HG02973 (cell line): ENCODE data around the gene BCO2.

Experiments used
- ATAC-seq: cut with Tn5 transposase; IDR thresholded peaks from one replicate; pipeline ENCODE4 v1.9.1; 2021; ENCODE audit warnings: moderate library complexity; ENCODE audit not compliant: unreplicated experiment

The BCO2 gene

DNA sequence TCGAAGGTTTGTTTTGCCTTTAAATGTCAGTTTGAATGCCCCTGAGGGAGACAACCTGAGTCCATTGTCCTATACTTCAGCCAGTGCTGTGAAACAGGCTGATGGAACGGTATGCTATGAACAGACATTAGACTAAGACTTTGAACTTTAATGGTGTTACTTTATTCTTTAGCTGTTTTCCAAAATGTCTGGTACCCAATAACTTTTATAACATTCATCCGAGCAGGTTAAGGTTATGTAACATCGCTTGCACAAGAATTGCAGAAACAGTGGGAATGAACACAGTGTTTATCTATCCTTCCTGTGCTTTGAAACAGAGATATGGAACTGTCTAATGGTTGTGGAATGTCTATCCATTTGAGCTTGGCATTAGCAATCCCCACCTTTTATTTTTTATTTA lies 38.4 kb downstream of the BCO2 start:
- ATAC-seq: no peak

DNA sequence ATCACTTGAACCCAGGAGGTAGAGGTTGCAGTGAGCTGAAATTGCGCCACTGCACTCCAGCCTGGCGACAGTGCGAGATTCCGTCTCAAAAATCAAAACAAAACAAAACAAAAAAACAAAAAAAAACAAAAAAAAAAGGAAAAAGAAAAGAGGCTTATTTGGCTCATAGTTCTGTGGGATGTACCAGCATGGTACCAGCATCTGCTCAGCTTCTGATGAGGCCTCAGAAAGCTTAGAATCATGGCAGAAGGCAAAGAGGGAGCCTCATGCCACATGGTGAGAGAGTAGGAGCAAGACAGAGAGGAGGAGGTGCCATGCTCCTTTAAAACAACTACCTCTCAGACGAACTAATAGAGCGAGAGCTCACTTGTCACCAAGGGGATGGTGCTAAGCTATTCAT lies 40.3 kb downstream of the BCO2 start:
- no peak for ATAC-seq

DNA sequence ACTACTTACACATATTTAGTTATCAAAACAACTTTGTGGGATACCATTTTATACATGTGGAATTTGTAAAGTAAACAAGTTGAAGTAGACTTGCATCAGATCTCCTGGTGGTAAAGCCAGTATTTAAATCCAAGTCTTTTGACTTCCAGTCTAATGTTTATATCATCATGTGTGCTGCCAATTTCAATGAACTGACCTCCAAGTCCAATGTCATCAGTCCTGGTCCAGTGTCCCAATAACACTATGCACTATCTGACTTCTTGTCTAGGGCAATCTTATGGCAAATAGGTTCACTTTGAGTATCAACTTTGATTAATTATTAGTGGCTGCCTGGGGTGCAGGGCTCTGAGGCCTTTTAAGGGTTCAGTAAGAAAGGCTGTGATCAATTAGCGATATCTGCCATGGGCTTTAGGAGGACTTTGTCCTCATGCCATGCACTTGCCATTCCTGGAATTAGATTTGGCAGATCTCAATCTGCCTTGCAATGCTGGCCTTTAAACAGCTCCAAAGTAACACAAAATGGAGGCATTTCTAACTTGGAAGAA lies 41.3 kb downstream of the BCO2 start:
- ATAC-seq: no peak

DNA sequence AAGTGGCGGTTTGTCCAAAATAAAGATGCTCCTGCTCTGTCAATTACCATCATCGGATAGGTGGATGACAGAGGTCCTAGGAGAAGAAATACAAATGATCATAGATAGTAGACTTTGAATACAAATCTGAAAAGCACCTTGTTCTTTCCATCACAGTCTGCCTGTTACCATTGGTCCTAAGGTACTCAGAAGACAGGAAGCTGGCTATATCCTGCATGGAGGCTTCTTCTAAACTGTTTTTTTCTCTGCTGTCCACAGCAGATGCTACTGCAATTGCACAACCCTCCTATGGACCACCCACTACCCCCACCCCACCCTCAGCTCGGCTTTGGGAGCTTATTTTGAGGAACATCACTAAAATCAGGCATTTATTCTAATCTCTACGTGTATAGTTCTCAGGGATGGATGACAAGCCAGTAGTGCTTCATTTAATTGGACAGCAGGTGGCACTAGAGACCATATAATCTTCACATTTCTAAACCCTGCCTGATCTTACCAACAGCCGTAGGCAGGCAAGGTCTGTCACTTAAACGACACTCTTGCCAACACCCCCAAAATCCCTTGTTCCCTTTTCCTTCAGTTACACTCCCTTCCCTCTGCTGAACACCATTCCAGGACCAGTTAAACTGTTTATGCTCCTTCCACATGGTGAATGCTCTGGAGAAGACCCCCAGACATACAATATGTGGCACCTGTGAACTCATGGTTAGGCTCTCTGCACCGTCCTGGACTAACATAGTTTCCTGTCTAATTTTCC lies 44.3 kb downstream of the BCO2 start:
- peak; percentile 85 for ATAC-seq

DNA sequence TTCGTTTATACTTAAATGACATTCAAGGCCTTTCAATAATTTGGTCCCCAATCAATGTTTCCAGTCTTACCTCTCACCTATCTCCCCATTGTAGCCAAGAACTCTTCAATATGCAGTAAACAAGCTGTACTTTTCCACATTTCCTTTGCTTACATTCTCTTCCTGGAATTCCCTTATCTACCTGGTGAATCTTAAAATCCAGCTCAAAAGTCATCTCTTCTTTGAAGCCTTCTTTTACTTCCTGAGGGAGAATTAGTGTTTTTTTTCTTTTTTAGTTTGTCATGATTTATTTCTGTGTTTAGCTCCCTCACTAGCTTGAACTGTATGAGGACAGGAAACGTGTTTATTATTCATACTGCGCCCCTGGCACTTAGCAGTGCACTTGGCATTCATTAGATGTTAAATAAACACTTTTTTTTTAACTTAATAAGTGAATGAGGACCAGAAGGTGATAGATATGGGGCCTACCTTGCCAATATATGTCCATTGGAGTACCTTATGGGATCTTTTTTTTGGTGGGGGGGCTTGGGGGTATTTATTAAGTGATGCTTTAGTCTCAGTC lies 46.0 kb downstream of the BCO2 start:
- no peak for ATAC-seq

DNA sequence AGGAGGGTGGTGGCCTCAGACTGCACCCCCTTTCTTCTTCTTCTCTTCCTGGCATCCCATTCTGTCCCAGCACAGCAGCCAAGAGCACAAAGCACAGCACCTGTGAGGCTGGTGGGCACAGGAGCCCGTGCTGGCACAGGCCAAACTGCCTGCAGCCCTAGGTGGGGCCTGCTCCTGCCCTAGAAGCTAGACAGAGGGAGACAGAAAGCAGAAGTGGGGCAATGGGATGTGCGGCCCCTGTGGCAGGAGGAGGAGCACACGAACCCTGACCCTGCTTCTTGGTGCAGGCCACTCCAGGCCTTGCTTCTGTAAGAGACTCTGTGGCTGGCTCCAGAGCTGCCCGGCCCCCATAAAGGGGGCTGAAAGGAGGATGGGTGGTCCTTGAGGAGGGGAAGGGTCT lies 47.0 kb downstream of the BCO2 start:
- no peak for ATAC-seq

DNA sequence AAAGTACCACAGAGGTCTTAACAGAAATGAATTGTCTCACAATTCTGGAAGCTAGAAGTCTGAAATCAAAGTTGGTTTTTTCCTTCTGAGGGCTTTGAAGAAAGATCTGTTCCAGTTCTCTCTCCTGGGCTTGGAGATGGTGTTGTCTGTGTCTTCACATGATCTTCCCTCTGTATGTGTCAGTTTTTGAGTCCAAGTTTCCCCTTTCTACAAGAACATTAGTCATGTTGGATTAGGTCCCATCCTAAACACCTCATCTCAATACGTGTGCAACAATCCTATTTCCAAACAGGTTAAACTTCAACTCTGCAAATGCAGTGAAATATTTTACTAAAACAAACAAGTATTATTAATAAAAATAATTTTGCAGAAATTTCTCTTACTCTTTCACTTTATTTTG lies 47.8 kb downstream of the BCO2 start:
- ATAC-seq: no peak

DNA sequence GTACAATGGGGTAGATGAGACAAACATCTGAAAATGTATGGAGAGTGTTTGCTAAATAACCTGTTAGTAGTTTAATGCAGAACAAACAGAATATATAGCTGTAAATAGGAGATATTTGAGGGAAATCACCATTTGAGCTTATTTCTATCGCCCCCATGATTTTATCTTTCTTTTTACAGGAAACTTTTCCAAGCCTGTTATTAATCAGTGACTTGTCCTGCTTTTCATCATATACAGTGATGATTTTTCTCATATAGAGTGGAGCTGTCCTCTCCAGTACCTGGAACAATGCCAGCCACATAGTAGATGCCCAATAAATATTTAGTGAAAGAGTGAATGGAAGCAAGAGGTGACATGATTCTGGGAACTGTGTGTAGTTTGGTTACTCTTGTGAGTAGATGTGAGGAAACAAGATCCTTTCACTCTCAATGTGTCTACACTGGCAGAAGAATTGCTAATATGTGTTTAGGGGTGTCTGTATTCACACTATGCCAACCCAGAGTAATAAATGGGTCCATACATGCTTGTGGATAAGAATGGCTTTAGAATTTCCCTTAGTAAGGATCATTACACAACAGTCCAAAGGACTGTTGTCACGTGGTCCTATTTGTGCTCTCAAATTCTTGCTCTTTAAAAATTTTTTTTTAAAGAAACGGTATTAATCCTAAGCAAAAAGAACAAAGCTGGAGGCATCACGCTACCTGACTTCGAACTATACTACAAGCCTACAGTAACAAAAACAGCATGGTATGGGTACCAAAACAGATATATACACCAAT lies 48.6 kb downstream of the BCO2 start:
- ATAC-seq: no peak

DNA sequence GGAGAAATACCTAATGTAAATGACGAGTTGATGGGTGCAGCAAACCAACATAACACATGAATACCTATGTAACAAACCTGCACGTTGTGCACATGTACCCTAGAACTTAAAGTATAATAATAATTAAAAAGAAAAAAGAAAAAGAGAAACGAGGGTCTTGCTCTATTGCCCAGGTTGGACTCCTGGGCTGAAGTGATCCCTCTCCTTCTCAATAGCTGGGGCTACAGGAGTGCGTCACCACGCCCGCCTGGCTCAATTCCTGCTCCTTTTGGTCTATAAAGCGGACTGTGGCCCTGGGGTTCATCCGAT lies 50.4 kb downstream of the BCO2 start:
- no peak for ATAC-seq

DNA sequence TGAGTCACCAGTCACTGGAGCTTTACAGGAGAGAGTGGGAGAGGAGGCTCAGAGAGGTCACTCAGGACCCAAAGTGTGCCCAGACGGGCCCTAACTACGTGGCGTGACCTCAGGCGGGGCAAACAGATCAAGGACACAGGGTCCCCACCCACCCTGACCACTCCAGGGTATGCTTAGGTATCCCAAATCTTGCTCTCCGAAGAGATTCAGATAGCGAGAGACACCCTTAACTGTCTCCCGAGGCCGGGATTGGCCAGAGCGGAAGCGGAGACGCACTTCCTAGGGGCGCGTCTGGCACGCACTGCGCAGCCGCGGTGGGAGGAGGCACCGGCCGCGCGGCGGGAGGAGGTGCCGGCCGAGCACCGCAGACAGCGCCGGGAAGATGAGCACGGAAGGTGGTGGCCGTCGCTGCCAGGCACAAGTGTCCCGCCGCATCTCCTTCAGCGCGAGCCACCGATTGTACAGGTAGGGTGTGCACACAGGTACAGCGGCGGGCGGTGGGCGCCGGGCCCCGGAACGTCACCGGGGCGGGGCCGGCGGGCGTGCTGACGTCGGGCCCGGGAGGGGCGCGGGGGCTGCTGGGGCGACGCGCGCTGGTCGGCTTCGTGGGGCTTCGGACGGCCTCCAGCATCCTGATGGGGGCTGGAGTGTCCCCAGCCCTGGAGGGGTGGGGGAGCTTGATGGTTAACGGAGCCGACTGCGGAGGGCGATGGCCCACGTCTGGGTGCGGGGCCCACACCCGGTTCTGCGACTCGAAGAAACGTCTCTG lies 50.9 kb downstream of the BCO2 start, which contains the start of gene PTS:
PTS (plus strand) TSS at position 367 of the 769 bp plus-strand sequence; CDS start at position 383, 16 bp downstream.
- ATAC-seq: peak; percentile 94

DNA sequence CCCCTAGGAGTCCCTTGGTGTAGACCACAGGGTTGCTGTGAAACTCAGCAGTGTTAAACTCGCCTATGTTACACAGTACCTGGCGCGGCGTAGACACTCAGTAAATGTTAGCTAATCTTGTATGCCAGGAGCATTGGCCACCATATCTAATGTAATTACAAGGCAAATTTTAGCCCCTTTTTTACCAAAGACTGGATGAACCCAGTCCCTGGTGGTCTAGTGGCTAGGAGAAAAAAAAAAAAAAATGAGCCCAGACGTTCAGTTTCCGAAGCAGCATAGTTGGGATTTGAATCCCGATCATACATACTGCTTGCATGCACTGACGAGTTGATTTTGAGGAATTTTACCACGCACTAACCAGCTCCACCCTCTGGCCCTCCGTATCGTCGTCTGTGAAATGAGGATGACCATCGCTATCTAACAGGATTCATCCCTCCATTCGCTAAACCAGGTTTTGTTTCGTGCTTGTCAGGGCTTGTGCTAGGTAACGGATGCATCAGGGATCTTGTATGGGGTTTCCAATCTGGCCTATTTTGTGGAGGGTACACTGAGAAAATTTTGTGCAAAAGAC lies 51.6 kb downstream of the BCO2 start:
- peak; percentile 49 for ATAC-seq

DNA sequence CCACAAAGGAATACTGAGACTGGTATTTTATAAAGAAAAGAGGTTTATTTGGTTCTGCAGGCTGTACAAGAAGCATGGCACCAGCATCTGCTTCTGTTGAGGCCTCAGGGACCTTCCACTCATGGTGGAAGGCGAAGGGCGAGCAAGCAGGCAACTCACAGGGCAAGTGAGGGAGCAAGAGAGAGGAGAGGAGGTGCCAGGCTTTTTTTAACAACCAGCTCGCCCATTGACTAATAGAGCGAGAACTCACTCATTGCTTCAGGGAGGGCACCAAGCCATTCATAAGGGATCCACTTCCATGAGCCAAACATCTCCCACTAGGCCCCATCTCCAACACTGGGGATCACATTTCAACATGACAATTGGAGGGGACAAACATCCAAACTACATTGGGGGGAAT lies 52.2 kb downstream of the BCO2 start:
- no peak for ATAC-seq

DNA sequence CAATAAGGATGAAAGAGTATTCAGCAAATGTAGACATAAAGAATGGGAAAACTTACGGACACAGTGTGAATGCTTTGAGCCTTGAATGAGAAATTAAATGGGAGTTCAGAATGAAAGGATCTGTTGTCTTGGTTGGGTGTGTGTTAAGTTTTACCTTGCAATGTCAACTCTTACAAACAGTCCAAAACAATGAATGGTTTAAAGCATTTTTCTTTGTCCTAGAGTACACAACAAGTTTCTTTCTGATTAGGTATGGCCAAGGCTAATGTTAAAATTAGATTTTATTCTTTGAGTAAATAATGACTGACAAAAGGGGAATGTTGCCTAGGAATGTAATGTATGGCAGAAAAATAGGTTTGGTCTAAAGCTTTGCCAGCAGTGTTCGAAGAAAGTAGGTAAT lies 53.4 kb downstream of the BCO2 start:
- ATAC-seq: no peak

DNA sequence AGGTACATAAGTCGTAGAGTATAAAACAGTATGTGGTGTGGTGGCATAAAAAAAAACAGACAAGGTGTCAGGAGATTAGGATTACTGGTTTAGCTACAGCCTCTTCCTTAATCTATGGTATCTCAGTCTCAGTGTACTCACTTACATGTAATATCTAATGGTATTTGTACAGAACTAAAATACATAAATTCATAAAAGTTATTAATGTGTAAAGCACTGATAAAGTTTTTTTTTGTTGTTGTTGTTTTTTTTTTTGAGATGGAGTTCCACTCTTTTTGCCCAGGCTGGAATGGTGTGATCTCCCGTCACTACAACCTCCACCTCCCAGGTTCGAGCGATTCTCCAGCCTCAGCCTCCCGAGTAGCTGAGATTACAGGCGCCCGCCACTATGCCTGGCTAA lies 53.8 kb downstream of the BCO2 start:
- no peak for ATAC-seq

DNA sequence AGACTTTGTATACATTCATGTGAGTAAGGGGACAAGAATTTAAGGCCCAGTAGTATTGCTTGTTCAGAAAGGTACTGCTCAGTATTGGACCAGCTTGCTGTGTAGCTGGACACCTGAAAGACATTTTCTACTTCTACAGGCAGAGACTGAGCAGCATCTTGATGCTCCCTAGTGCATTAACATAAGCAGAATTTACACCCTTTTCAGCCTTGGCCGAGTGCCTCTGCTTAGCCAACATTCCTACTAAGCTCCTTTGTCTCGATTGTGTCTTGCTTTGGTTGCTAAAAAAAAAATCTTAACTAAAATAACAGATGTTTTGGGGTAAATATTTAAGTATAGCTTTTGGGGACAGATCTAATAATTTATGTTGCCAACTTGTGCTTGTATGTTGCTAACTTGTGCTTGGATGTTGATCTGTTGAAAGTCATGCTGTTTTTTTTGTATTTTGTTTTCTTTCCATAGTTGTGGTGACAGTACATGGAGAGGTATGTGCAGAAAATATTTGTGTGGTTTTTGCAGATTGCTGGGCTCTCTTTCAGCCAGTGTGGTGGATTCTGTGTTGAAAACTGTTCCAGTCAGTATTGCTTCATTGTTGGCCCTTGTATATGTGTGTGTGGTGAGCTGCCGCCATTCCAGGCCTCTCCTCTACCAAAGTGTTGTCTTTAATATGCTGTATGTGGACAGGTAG lies 54.6 kb downstream of the BCO2 start:
- ATAC-seq: no peak

DNA sequence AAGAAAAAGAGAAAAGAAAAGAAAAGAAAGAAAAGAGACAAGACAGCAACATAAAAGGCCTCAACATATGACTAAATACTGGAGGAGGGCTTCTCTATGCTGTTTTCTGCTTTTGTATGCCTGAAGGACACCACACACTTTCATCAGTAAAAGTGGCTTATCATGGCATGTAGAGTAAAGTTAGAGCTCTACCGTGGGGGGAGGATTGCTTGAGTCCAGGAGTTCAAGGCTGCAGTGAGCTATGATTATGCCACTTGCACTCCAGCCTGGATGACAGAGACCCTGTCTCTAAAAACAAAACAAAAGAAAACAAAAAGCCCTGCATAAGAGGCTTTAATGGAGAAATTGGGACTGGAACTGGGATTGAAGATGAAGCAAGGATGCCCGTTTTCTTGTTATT lies 56.6 kb downstream of the BCO2 start:
- no peak for ATAC-seq

DNA sequence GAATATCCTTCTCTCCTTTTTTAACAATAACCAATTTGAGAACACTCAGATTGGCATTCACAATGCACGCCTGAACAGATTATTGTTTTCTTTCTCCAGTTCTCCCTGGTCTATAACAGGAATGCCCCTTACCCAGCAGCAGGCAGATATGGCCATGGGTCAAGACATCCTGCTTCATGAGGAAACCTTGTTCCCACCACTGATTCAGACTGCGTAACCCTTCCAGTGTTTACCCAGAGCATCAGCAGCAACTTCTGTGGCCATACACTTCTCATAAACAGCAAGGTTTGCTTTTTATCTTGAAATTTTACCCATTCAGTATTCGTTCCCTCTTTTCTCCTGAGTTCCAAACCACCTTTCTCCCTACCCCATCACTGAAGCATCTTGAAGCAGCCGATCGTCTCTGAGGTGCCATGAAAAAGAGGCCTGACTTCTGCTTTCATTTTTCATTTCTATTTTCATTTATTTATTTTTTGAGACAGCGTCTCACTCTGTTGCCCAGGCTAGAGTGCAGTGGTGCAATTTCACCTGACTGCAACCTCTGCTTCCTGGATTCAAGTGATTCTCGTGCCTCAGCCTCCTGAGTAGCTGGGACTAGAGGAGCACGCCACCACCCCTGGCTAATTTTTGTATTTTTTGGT lies 60.6 kb downstream of the BCO2 start:
- no peak for ATAC-seq

DNA sequence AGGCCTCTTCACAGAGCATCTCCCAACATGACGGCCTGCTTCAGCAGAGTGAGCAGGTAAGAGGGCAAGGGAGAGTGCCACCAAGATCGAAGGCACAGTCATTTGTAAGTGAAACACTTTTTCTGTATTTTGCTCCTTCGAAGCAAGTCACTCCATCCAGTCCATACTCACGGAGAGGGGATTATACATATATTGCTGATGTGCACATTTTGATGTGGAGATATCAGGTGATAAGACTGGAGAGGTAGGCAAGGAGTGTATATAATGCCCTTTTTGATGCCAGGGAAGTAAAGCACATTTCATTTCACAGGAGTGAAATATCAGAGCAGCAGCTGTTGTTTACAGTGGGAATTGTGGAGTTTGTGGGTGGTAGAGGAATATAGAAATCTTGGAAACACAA lies 62.1 kb downstream of the BCO2 start:
- no peak for ATAC-seq

DNA sequence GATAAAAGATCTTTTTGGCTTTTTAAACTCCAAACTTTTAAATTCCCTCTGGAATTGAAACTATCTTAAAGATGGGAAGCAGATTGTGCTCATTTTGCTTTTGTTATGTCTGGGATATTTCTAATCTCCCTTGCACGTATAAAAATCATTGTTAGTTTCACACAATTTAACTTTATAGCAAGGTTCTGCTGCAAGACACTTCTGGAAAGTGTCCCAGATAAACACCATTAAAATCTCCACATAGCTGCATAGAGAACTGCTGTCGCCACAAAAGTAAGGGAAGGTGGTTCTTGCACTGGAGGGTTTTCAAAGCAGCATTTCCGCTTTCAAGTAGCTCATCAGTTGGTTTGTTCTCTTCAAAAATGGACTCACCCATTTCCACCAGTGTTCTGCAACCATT lies 62.7 kb downstream of the BCO2 start:
- ATAC-seq: no peak

DNA sequence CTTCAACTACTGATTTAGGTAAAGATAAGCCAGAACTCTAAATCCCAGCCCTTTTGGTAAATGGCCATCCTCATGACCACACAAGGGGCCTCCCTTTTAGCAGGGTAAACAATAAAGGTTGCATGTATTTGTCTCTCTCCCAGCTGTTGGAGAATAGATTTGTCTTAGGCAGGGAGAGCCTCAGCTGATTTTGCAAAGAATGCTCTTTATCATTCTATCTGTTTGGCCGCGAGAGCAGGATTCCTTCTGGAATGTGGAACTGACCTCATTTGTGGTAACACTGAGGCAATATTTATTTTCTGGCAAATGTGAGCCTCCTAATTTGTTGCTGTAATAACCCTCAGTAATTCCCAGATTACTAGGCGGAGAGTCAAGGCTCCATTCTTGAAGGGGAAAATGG lies 66.2 kb downstream of the BCO2 start:
- ATAC-seq: no peak
